Erythroblast (primary cell): ENCODE data around the gene EXTL1.

ENCODE experiments used
- GATA1 ChIP-seq: IDR thresholded peaks from 2 replicates; pipeline ENCODE4 v1.6.1; 2011; ENCODE audit warnings: low read depth, mild to moderate bottlenecking, control low read depth, low read length, moderate library complexity
- POLR2A ChIP-seq: IDR thresholded peaks from 2 replicates; pipeline ENCODE4 v1.6.1; 2011; ENCODE audit warnings: mild to moderate bottlenecking, low read length

DNA sequence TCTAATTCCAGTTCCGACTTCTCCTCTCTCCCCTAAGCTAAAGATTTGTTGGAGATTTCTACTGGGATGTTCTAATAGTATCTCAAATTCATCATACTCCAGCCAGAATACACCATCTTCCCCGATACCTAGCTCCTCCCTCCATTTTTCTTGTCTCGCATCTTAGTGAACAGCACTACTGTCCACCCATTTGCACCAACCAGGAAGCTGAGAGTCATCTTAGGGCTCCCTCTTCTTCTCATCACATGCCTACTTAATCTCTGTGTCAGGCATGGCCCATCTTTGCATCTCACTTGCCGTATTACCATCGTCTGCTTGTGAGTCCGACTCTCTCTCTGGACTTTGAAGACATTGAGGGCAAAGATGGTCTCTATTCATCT lies 49.4 kb downstream of the EXTL1 start:
- TF ChIP-seq POLR2A, result no peak
- TF ChIP-seq GATA1, result no peak
